ENCODE results near the gene MR1.

Gene MR1

GRCh38 chr1:181049378-181049777, 15.6 kb downstream of the MR1 start:
- Histone ChIP-seq H3K36me3 (ENCODE audit: control insufficient read depth in 2 of 2, insufficient read depth in 1 of 2, low read length in 2 of 2) (no peaks in the 10 kb centered on the region), H3K27ac (ENCODE audit: extremely low read depth, low read depth, low read length) (no peak overlapping the region), H3K4me1 (ENCODE audit: control insufficient read depth, insufficient read depth, low read length) (no peaks in the 10 kb centered on the region), H3K4me3 (ENCODE audit: low read depth, low read length) (no peak overlapping the region), H3K9me3 (ENCODE audit: control insufficient read depth, insufficient read depth, low read depth, low read length) (no peaks in the 10 kb centered on the region)
- ChIA-PET CTCF (interaction anchor here (1.9 kb wide), 1 partner anchor 11 kb away, joined by 9 read pairs; no protein-coding TSS in a partner anchor), POLR2A (no interaction called here)
- TF ChIP-seq ZNF785 (tag by site-specific recombination; IDR thresholded peaks at IDR 0.05) = no peak
- TF ChIP-seq, protein P1, sequence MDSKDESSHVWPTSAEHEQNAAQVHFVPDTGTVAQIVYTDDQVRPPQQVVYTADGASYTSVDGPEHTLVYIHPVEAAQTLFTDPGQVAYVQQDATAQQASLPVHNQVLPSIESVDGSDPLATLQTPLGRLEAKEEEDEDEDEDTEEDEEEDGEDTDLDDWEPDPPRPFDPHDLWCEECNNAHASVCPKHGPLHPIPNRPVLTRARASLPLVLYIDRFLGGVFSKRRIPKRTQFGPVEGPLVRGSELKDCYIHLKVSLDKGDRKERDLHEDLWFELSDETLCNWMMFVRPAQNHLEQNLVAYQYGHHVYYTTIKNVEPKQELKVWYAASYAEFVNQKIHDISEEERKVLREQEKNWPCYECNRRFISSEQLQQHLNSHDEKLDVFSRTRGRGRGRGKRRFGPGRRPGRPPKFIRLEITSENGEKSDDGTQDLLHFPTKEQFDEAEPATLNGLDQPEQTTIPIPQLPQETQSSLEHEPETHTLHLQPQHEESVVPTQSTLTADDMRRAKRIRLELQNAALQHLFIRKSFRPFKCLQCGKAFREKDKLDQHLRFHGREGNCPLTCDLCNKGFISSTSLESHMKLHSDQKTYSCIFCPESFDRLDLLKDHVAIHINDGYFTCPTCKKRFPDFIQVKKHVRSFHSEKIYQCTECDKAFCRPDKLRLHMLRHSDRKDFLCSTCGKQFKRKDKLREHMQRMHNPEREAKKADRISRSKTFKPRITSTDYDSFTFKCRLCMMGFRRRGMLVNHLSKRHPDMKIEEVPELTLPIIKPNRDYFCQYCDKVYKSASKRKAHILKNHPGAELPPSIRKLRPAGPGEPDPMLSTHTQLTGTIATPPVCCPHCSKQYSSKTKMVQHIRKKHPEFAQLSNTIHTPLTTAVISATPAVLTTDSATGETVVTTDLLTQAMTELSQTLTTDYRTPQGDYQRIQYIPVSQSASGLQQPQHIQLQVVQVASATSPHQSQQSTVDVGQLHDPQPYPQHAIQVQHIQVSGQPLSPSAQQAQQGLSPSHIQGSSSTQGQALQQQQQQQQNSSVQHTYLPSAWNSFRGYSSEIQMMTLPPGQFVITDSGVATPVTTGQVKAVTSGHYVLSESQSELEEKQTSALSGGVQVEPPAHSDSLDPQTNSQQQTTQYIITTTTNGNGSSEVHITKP (tag by site-specific recombination; IDR thresholded peaks at IDR 0.05) = no peak

DNA sequence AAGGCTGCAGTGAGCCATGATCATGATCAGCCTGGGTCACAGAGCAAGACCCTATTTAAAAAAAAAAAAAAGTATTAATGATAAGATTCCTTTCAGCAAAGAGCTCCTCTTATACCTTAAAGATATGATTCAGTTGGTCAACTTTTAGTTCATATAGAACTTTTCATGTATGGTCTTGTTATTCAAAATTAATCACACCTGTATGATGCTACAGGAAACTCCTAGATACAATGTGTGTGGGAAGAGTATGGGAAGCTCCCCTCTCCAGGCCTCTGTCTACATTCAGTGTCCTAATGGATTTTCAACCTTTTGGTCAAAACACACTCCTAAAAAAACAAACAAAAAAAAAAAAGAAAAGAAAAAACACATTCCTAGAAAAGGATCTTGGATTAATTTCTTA, 17.1 kb downstream of the MR1 start:
- no peaks in the 10 kb centered on the region for H3K36me3 ChIP-seq (ENCODE audit: control insufficient read depth in 2 of 2, insufficient read depth in 1 of 2, low read length in 2 of 2)
- ChIA-PET CTCF (interaction anchor here (0.6 to 1.9 kb wide), 4 partner anchors 11 to 77 kb away, joined by 3 to 9 read pairs (median 3); no protein-coding TSS in a partner anchor), POLR2A (interaction anchor here (0.6 kb wide), 1 partner anchor 28 kb away, joined by 7 read pairs; no protein-coding TSS in a partner anchor)
- H3K9me3 ChIP-seq (ENCODE audit: control insufficient read depth, insufficient read depth, low read depth, low read length) = no peaks in the 10 kb centered on the region
- no peak overlapping the region for H3K4me3 ChIP-seq (ENCODE audit: low read depth, low read length)
- TF ChIP-seq SCRT2 (tag by site-specific recombination; IDR thresholded peaks at IDR 0.05) = no peak
- no peak for TF ChIP-seq ZNF768 (tag by site-specific recombination; IDR thresholded peaks at IDR 0.05)
- no peak for TF ChIP-seq ZNF23 (tag by site-specific recombination; IDR thresholded peaks at IDR 0.05; ENCODE audit: borderline replicate concordance)
- TF ChIP-seq GFI1B (tag by site-specific recombination; IDR thresholded peaks at IDR 0.05) = no peak
- TF ChIP-seq, protein P2, sequence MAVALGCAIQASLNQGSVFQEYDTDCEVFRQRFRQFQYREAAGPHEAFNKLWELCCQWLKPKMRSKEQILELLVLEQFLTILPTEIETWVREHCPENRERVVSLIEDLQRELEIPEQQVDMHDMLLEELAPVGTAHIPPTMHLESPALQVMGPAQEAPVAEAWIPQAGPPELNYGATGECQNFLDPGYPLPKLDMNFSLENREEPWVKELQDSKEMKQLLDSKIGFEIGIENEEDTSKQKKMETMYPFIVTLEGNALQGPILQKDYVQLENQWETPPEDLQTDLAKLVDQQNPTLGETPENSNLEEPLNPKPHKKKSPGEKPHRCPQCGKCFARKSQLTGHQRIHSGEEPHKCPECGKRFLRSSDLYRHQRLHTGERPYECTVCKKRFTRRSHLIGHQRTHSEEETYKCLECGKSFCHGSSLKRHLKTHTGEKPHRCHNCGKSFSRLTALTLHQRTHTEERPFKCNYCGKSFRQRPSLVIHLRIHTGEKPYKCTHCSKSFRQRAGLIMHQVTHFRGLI (tag by site-specific recombination; IDR thresholded peaks at IDR 0.05) = no peak
- no peak for TF ChIP-seq GLI4 (tag by site-specific recombination; IDR thresholded peaks at IDR 0.05)
- no peak for TF ChIP-seq ZNF324 (tag by site-specific recombination; IDR thresholded peaks at IDR 0.05)
- no peak for TF ChIP-seq ZNF302 (tag by site-specific recombination; IDR thresholded peaks at IDR 0.05; ENCODE audit: low read depth)
- TF ChIP-seq ZNF19 (tag by site-specific recombination; IDR thresholded peaks at IDR 0.05; ENCODE audit: low read depth) = no peak
- TF ChIP-seq ZNF571 (tag by site-specific recombination; IDR thresholded peaks at IDR 0.05) = no peak
- TF ChIP-seq ZNF664 (tag by site-specific recombination; IDR thresholded peaks at IDR 0.05) = no peak
- no peak for TF ChIP-seq ZNF529 (tag by site-specific recombination; IDR thresholded peaks at IDR 0.05; ENCODE audit: insufficient replicate concordance)
- TF ChIP-seq ZNF521 (tag by site-specific recombination; IDR thresholded peaks at IDR 0.05) = no peak
- TF ChIP-seq, protein P3, sequence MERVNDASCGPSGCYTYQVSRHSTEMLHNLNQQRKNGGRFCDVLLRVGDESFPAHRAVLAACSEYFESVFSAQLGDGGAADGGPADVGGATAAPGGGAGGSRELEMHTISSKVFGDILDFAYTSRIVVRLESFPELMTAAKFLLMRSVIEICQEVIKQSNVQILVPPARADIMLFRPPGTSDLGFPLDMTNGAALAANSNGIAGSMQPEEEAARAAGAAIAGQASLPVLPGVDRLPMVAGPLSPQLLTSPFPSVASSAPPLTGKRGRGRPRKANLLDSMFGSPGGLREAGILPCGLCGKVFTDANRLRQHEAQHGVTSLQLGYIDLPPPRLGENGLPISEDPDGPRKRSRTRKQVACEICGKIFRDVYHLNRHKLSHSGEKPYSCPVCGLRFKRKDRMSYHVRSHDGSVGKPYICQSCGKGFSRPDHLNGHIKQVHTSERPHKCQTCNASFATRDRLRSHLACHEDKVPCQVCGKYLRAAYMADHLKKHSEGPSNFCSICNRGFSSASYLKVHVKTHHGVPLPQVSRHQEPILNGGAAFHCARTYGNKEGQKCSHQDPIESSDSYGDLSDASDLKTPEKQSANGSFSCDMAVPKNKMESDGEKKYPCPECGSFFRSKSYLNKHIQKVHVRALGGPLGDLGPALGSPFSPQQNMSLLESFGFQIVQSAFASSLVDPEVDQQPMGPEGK (tag by site-specific recombination; IDR thresholded peaks at IDR 0.05) = no peak
- TF ChIP-seq PRDM4 (tag by site-specific recombination; IDR thresholded peaks at IDR 0.05) = no peak
- TF ChIP-seq ZNF292 (tag by site-specific recombination; IDR thresholded peaks at IDR 0.05; ENCODE audit: borderline replicate concordance, low read depth) = no peak
- TF ChIP-seq ZNF266 (tag by site-specific recombination; IDR thresholded peaks at IDR 0.05; ENCODE audit: low read depth) = no peak
- H3K4me1 ChIP-seq (ENCODE audit: control insufficient read depth, insufficient read depth, low read length) = no peaks in the 10 kb centered on the region
- H3K27ac ChIP-seq (ENCODE audit: extremely low read depth, low read depth, low read length) = no peak overlapping the region

Data from HEK293 (cell line).